Measurements from ENCODE around the gene PLA2G1B.
A peak's percentile ranks its signal among the peaks of the same experiment; 100 is the strongest.

Gene PLA2G1B

DNA sequence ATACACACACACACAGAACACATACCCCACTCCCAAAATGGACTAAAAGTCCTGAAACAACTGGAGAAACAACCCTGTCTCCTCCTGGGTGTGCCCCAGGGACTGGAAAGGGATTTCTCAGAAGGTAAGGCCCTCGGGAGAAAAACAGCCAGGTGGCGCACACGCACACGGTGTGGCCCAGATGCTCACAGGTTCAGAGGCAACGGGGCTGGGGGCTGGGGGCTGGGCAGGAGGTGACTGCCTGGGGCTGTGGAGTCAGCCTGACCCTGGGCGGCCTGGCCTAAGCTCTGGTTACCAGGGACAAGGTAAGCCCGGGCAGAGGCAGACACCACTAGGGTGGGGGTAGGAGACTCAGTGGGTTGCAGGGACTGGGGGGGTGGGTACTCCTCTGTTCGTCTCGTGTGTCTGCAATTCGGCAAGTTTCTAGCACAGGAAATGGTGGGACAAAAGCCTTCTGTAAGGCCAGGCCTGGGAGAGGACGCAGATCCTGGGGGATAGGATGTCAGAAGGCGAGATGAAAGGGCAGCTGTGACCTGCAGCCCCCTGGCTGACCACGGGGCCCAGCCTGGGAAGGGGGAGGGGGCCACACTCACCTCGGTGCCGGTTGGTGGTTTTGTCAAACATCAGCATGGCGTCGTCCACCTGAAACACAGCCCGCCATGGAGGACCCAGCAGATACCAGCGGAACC is 31.0 kb upstream of the PLA2G1B start:
- no peak overlapping the region for H3K4me2 ChIP-seq (ENCODE audit: insufficient read depth, low read length)
- H3K79me2 ChIP-seq (ENCODE audit: insufficient read depth, low read length), result no peaks in the 10 kb centered on the region
- H3K4me1 ChIP-seq (ENCODE audit: insufficient read depth, low read length), result peaks cover 2% of the 10 kb centered on the region; the same call in 1 of the 2 replicates
- TF ChIP-seq, protein P1, sequence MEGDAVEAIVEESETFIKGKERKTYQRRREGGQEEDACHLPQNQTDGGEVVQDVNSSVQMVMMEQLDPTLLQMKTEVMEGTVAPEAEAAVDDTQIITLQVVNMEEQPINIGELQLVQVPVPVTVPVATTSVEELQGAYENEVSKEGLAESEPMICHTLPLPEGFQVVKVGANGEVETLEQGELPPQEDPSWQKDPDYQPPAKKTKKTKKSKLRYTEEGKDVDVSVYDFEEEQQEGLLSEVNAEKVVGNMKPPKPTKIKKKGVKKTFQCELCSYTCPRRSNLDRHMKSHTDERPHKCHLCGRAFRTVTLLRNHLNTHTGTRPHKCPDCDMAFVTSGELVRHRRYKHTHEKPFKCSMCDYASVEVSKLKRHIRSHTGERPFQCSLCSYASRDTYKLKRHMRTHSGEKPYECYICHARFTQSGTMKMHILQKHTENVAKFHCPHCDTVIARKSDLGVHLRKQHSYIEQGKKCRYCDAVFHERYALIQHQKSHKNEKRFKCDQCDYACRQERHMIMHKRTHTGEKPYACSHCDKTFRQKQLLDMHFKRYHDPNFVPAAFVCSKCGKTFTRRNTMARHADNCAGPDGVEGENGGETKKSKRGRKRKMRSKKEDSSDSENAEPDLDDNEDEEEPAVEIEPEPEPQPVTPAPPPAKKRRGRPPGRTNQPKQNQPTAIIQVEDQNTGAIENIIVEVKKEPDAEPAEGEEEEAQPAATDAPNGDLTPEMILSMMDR (IDR thresholded peaks at IDR 0.05; ENCODE audit: borderline replicate concordance, extremely low read depth, low read length, poor library complexity, severe bottlenecking), result no peak
- no peak for TF ChIP-seq EZH2 (IDR thresholded peaks at IDR 0.05; ENCODE audit: borderline replicate concordance, low read depth, low read length, severe bottlenecking)
- H3K4me3 ChIP-seq (ENCODE audit: low read depth in 1 of 2, low read length in 2 of 2), result no peak overlapping the region
- ATAC-seq (ENCODE audit: insufficient read depth, low read depth) (no peak), DNase-seq (no peak)
- H3K27me3 ChIP-seq (ENCODE audit: insufficient read depth, low read length, poor library complexity), result peaks cover 5% of the 10 kb centered on the region
- no peak overlapping the region for H2AFZ ChIP-seq (ENCODE audit: low read depth, low read length)
- H3K9me3 ChIP-seq (ENCODE audit: insufficient read depth, low read length, severe bottlenecking), result no peaks in the 10 kb centered on the region
- no peaks in the 10 kb centered on the region for H3K36me3 ChIP-seq (ENCODE audit: insufficient read depth, low read length)
- no peaks in the 10 kb centered on the region for H4K20me1 ChIP-seq (ENCODE audit: insufficient read depth, low read length)
- no peak overlapping the region for H3K27ac ChIP-seq (ENCODE audit: low read length)
- H3K9ac ChIP-seq (ENCODE audit: low read depth, low read length), result no peak overlapping the region

DNA sequence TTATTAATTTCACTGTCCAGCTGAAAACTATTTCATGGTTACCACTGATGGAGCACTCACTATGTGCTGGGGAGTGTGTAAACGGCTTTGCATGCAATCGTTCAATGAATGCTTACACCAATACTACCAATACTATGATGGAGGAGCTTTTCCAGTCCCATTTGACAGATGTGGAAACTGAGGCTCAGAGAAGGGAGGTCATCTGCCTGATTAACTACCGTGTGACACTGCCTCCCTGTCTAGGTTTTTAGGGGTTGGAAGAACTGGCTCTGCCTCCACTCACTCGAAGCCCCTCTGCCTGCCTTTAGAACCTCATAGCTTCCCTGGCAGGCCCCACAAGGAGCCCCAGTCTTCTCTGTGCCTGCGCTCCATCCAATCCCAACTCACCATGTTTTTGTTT is 29.5 kb upstream of the PLA2G1B start:
- Histone ChIP-seq H3K4me1 (ENCODE audit: insufficient read depth, low read length) (peaks cover 2% of the 10 kb centered on the region; the same call in 1 of the 2 replicates), H4K20me1 (ENCODE audit: insufficient read depth, low read length) (no peaks in the 10 kb centered on the region), H2AFZ (ENCODE audit: low read depth, low read length) (no peak overlapping the region), H3K27ac (ENCODE audit: low read length) (no peak overlapping the region), H3K9ac (ENCODE audit: low read depth, low read length) (no peak overlapping the region), H3K4me3 (ENCODE audit: low read depth in 1 of 2, low read length in 2 of 2) (no peak overlapping the region), H3K27me3 (ENCODE audit: insufficient read depth, low read length, poor library complexity) (peaks cover 5% of the 10 kb centered on the region), H3K79me2 (ENCODE audit: insufficient read depth, low read length) (no peaks in the 10 kb centered on the region), H3K4me2 (ENCODE audit: insufficient read depth, low read length) (no peak overlapping the region), H3K9me3 (ENCODE audit: insufficient read depth, low read length, severe bottlenecking) (no peaks in the 10 kb centered on the region), H3K36me3 (ENCODE audit: insufficient read depth, low read length) (no peaks in the 10 kb centered on the region)
- ATAC-seq (ENCODE audit: insufficient read depth, low read depth) (no peak), DNase-seq (no peak)
- TF ChIP-seq, protein P1 (IDR thresholded peaks at IDR 0.05; ENCODE audit: borderline replicate concordance, extremely low read depth, low read length, poor library complexity, severe bottlenecking), result no peak
- TF ChIP-seq EZH2 (IDR thresholded peaks at IDR 0.05; ENCODE audit: borderline replicate concordance, low read depth, low read length, severe bottlenecking), result no peak

DNA sequence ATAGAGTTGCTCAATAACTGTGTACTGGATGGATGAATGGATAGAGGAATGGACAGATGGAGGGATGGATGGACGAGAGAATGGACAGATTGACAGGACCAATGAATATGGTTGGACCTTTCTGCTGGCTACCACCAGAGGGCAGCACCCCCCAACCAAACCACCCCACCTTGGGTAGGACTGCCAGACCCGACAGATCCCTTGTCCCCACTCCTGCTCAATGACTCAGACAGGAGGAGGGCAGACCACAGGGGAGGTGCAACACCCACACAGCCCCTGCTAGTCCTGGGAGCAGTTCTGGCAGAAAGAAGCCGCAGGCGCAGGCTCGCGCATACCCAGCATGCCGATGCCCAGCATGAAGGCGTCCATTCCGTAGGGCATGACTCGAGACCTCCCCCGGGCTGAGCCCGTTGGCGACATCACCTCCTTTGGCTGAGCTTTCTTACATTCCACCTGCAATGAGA is 29.0 kb upstream of the PLA2G1B start:
- H3K4me3 ChIP-seq (ENCODE audit: low read depth in 1 of 2, low read length in 2 of 2), result no peak overlapping the region
- H3K4me2 ChIP-seq (ENCODE audit: insufficient read depth, low read length), result no peak overlapping the region
- peaks cover 5% of the 10 kb centered on the region for H3K27me3 ChIP-seq (ENCODE audit: insufficient read depth, low read length, poor library complexity)
- TF ChIP-seq, protein P1 (IDR thresholded peaks at IDR 0.05; ENCODE audit: borderline replicate concordance, extremely low read depth, low read length, poor library complexity, severe bottlenecking), result peak; percentile 91
- TF ChIP-seq EZH2 (IDR thresholded peaks at IDR 0.05; ENCODE audit: borderline replicate concordance, low read depth, low read length, severe bottlenecking), result no peak
- H3K36me3 ChIP-seq (ENCODE audit: insufficient read depth, low read length), result no peaks in the 10 kb centered on the region
- no peak overlapping the region for H3K9ac ChIP-seq (ENCODE audit: low read depth, low read length)
- H4K20me1 ChIP-seq (ENCODE audit: insufficient read depth, low read length), result no peaks in the 10 kb centered on the region
- DNase-seq (peak; percentile 75), ATAC-seq (ENCODE audit: insufficient read depth, low read depth) (peak; percentile 94)
- no peaks in the 10 kb centered on the region for H3K79me2 ChIP-seq (ENCODE audit: insufficient read depth, low read length)
- no peak overlapping the region for H3K27ac ChIP-seq (ENCODE audit: low read length)
- H3K4me1 ChIP-seq (ENCODE audit: insufficient read depth, low read length), result peaks cover 2% of the 10 kb centered on the region; the same call in 1 of the 2 replicates
- no peaks in the 10 kb centered on the region for H3K9me3 ChIP-seq (ENCODE audit: insufficient read depth, low read length, severe bottlenecking)
- H2AFZ ChIP-seq (ENCODE audit: low read depth, low read length), result peak overlapping the region; percentile 34; the same call in 1 of the 2 replicates
